Trophoblast cell (in vitro differentiated cells and primary cell): ENCODE measurements around the gene DCLK2.
A peak's percentile ranks its signal among the peaks of the same experiment; 100 is the strongest.

Experiments
- DNase-seq, 2 donors: peaks; one replicate each; pipeline ENCODE4 v3.0.0-alpha.2; 2016
- H2AFZ ChIP-seq: 2 replicates; pipeline ENCODE4 v1.6.1; 2013; ENCODE audit warnings: low read length, moderate library complexity, mild to moderate bottlenecking; ENCODE audit not compliant: insufficient read depth, poor library complexity
- H2AK5ac ChIP-seq: 2 replicates; pipeline ENCODE4 v1.6.1; 2013; ENCODE audit warnings: mild to moderate bottlenecking, low read length
- H2BK120ac ChIP-seq: 2 replicates; pipeline ENCODE4 v1.6.1; 2013; ENCODE audit warnings: low read length, mild to moderate bottlenecking, moderate library complexity; ENCODE audit not compliant: insufficient read depth, poor library complexity
- H2BK12ac ChIP-seq: 2 replicates; pipeline ENCODE4 v1.6.1; 2013; ENCODE audit warnings: mild to moderate bottlenecking, low read length, moderate library complexity
- H2BK5ac ChIP-seq: 2 replicates; pipeline ENCODE4 v1.6.1; 2013; ENCODE audit warnings: low read length, low read depth, moderate library complexity, mild to moderate bottlenecking; ENCODE audit not compliant: poor library complexity
- H3K14ac ChIP-seq: 2 replicates; pipeline ENCODE4 v1.6.1; 2013; ENCODE audit warnings: mild to moderate bottlenecking, low read length
- H3K18ac ChIP-seq: 2 replicates; pipeline ENCODE4 v1.6.1; 2013; ENCODE audit warnings: mild to moderate bottlenecking, low read length
- H3K23ac ChIP-seq: 2 replicates; pipeline ENCODE4 v1.6.1; 2013; ENCODE audit warnings: low read length
- H3K27ac ChIP-seq: 2 replicates; pipeline ENCODE4 v1.5.1; 2013; ENCODE audit warnings: low read depth, mild to moderate bottlenecking, inconsistent platforms, low read length, moderate library complexity
- H3K27me3 ChIP-seq: 2 replicates; pipeline ENCODE4 v1.6.1; 2013; ENCODE audit warnings: inconsistent platforms, mild to moderate bottlenecking, low read length, moderate library complexity; ENCODE audit not compliant: insufficient read depth
- H3K36me3 ChIP-seq, 2 experiments: 1 replicate in 1 of 2; 2 replicates in 1 of 2; pipeline ENCODE4 v1.6.1; 2013; ENCODE audit warnings: low read length in 2 of 2, mild to moderate bottlenecking in 2 of 2, moderate library complexity in 1 of 2; ENCODE audit not compliant: insufficient read depth in 2 of 2, control insufficient read depth in 1 of 2
- H3K4ac ChIP-seq: 2 replicates; pipeline ENCODE4 v1.6.1; 2013; ENCODE audit warnings: low read depth, mild to moderate bottlenecking, low read length, moderate library complexity
- H3K4me1 ChIP-seq, 2 experiments: 1 replicate in 1 of 2; 2 replicates in 1 of 2; pipeline ENCODE4 v1.6.1; 2013; ENCODE audit warnings: low read length in 2 of 2, mild to moderate bottlenecking in 2 of 2, moderate library complexity in 1 of 2; ENCODE audit not compliant: insufficient read depth in 2 of 2, control insufficient read depth in 1 of 2
- H3K4me2 ChIP-seq: 2 replicates; pipeline ENCODE4 v1.6.1; 2013; ENCODE audit warnings: inconsistent platforms, mild to moderate bottlenecking, low read length, moderate library complexity
- H3K4me3 ChIP-seq: 2 replicates; pipeline ENCODE4 v1.5.1; 2013; ENCODE audit warnings: mild to moderate bottlenecking, low read depth, low read length, inconsistent platforms
- H3K79me1 ChIP-seq: one replicate; pipeline ENCODE4 v1.6.1; 2013; ENCODE audit warnings: low read length
- H3K79me2 ChIP-seq: 2 replicates; pipeline ENCODE4 v1.6.1; 2013; ENCODE audit warnings: low read length, mild to moderate bottlenecking; ENCODE audit not compliant: control insufficient read depth, insufficient read depth, poor library complexity
- H3K9ac ChIP-seq: 2 replicates; pipeline ENCODE4 v1.6.1; 2013; ENCODE audit warnings: mild to moderate bottlenecking, low read length
- H3K9me3 ChIP-seq: 2 replicates; pipeline ENCODE4 v1.6.1; 2013; ENCODE audit warnings: low read depth, mild to moderate bottlenecking, control low read depth, inconsistent platforms, low read length; ENCODE audit not compliant: insufficient read depth
- H4K12ac ChIP-seq: 2 replicates; pipeline ENCODE4 v1.6.1; 2013; ENCODE audit warnings: low read depth, mild to moderate bottlenecking, low read length, moderate library complexity
- H4K8ac ChIP-seq: 2 replicates; pipeline ENCODE4 v1.6.1; 2013; ENCODE audit warnings: low read depth, mild to moderate bottlenecking, low read length, moderate library complexity
- H4K91ac ChIP-seq: one replicate; pipeline ENCODE4 v1.6.1; 2013; ENCODE audit warnings: low read depth, mild to moderate bottlenecking, low read length, moderate library complexity
- WGBS: extraction: QIAGEN DNeasy Blood & Tissue Kit; methylation state at CpG from one replicate; pipeline ENCODE4 v1.1.7; 2013; ENCODE audit warnings: missing lambda C conversion rate; ENCODE audit not compliant: insufficient read length, insufficient coverage; ENCODE audit errors: extremely low coverage; 5-methylcytosine and 5-hydroxymethylcytosine counted together

The DCLK2 gene

DNA sequence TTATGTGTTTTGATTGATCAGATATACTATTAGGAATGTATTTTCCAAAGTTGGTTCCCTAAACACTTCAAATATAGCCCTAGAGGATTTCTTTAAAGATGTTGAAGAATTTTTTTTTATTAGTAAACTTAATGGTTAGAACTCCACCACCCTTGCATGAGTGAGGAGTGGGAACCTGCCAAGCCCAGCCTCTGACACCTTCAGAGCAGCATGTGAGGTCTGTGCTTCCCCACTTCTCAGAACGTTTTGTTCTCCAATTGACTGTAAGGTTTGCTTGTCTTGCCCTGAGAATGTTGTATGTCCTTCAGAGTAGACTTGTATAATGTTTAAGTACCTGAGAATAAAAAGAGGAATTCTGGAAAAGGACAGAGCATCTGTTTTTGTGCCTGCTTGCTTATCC lies 126.8 kb downstream of the DCLK2 start:
- Histone ChIP-seq H2AFZ (no peak overlapping the region), H3K36me3 (no peaks in the 10 kb centered on the region), H3K27me3 (no peaks in the 10 kb centered on the region), H3K9me3 (no peaks in the 10 kb centered on the region), H4K12ac (no peak overlapping the region), H3K9ac (no peak overlapping the region), H3K27ac (no peak overlapping the region), H3K4me2 (no peak overlapping the region), H3K79me2 (no peaks in the 10 kb centered on the region), H3K4me1 (peaks cover 0 to 2% of the 10 kb centered on the region in 2 experiments), H2BK120ac (no peak overlapping the region), H3K18ac (no peak overlapping the region), H2BK12ac (no peak overlapping the region), H3K14ac (no peak overlapping the region), H3K4me3 (no peak overlapping the region), H3K4ac (no peak overlapping the region), H2BK5ac (no peak overlapping the region), H2AK5ac (no peak overlapping the region), H4K91ac (no peak overlapping the region), H3K79me1 (no peaks in the 10 kb centered on the region), H4K8ac (no peak overlapping the region), H3K23ac (no peak overlapping the region)
- no CpG with 5 or more reads among the region's 1 CpG for WGBS
- no peak for DNase-seq

DNA sequence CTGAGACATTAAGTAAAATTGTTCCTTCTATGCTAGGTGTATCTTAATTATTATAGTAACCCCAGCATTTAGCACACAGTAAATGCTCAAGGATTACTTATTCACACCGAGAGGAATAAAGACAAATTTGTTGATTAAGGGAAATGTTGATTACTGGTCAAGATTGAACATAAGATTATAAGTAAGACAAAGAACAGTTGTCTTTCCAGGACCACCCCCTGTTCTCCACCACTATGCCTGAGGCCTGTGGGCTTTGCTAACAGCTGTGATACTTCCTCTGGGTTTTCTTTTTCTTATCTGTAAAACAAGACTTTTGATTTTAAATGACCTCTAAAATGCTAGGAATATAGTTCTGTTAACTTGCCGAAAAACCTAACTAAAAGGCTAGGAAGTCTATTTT lies 128.0 kb downstream of the DCLK2 start:
- Histone ChIP-seq H3K4ac (no peak overlapping the region), H3K36me3 (no peaks in the 10 kb centered on the region), H2BK5ac (no peak overlapping the region), H2AK5ac (no peak overlapping the region), H3K9me3 (no peaks in the 10 kb centered on the region), H4K91ac (no peak overlapping the region), H3K27ac (no peak overlapping the region), H3K27me3 (no peaks in the 10 kb centered on the region), H3K79me2 (no peaks in the 10 kb centered on the region), H3K9ac (no peak overlapping the region), H4K8ac (no peak overlapping the region), H3K4me2 (no peak overlapping the region), H3K23ac (no peak overlapping the region), H2BK12ac (no peak overlapping the region), H3K79me1 (peaks cover 4% of the 10 kb centered on the region), H3K4me3 (no peak overlapping the region), H3K18ac (no peak overlapping the region), H3K14ac (no peak overlapping the region), H4K12ac (no peak overlapping the region), H2AFZ (no peak overlapping the region), H2BK120ac (no peak overlapping the region), H3K4me1 (peaks cover 0 to 6% of the 10 kb centered on the region in 2 experiments)
- DNase-seq: no peak
- no CpG with 5 or more reads among the region's 2 CpGs for WGBS

- H3K79me1 ChIP-seq: peaks cover 4% of the 10 kb centered on the region
- no peak overlapping the region for H3K27ac ChIP-seq
- no CpG with 5 or more reads among the region's 4 CpGs for WGBS
These were observed 128.7 kb downstream of the DCLK2 start for GRCh38 chr4:150206954-150207353.

GRCh38 chr4:150207871-150208270 lies 129.6 kb downstream of the DCLK2 start:
- Histone ChIP-seq H3K9me3 (no peaks in the 10 kb centered on the region), H4K8ac (no peak overlapping the region), H3K4me3 (no peak overlapping the region), H2BK12ac (peak overlapping the region; percentile 32), H4K12ac (no peak overlapping the region), H3K4me2 (no peak overlapping the region), H3K4ac (no peak overlapping the region), H3K79me1 (peaks cover 4% of the 10 kb centered on the region), H4K91ac (no peak overlapping the region), H2BK5ac (no peak overlapping the region), H2AK5ac (no peak overlapping the region), H3K27ac (no peak overlapping the region), H3K4me1 (peaks cover 0 to 10% of the 10 kb centered on the region in 2 experiments), H3K14ac (no peak overlapping the region), H3K79me2 (no peaks in the 10 kb centered on the region), H3K18ac (no peak overlapping the region), H3K27me3 (no peaks in the 10 kb centered on the region), H2AFZ (no peak overlapping the region), H3K9ac (no peak overlapping the region), H3K36me3 (no peaks in the 10 kb centered on the region), H3K23ac (no peak overlapping the region), H2BK120ac (no peak overlapping the region)
- DNase-seq: no peak
- no CpG with 5 or more reads among the region's 2 CpGs for WGBS

More at GRCh38 chr4:150206954-150207353, 128.7 kb downstream of the DCLK2 start:
- no peak overlapping the region for H4K91ac ChIP-seq
- H3K27me3 ChIP-seq: no peaks in the 10 kb centered on the region
- H2BK12ac ChIP-seq: no peak overlapping the region
- H3K14ac ChIP-seq: no peak overlapping the region
- no peak overlapping the region for H3K4me3 ChIP-seq
- H2BK120ac ChIP-seq: no peak overlapping the region
- H3K9ac ChIP-seq: no peak overlapping the region
- no peak for DNase-seq
- no peak overlapping the region for H4K12ac ChIP-seq
- no peaks in the 10 kb centered on the region for H3K9me3 ChIP-seq
- H3K4me1 ChIP-seq: peaks cover 0 to 9% of the 10 kb centered on the region in 2 experiments
- no peak overlapping the region for H3K18ac ChIP-seq
- H3K36me3 ChIP-seq: no peaks in the 10 kb centered on the region
- no peak overlapping the region for H2AFZ ChIP-seq
- H3K4ac ChIP-seq: no peak overlapping the region
- H3K4me2 ChIP-seq: no peak overlapping the region
- H3K79me2 ChIP-seq: no peaks in the 10 kb centered on the region
- H3K23ac ChIP-seq: no peak overlapping the region
- no peak overlapping the region for H2BK5ac ChIP-seq
- H2AK5ac ChIP-seq: no peak overlapping the region
- no peak overlapping the region for H4K8ac ChIP-seq
